NCI-H510A treated with DMSO at 0.1 percent for 48 hours (cell line): ENCODE measurements around the gene ANAPC5.
A peak's percentile ranks its signal among the peaks of the same experiment; 100 is the strongest.
"Not testable (repeated sequence)": the region's sequence is repeated elsewhere in the genome, so short reads cannot be mapped to it uniquely, and the experiment has no call there.

Experiments used
- DNase-seq: peaks from one replicate; lab custom pipeline; 2025; lab: John Stamatoyannopoulos, UW

Gene ANAPC5

DNA sequence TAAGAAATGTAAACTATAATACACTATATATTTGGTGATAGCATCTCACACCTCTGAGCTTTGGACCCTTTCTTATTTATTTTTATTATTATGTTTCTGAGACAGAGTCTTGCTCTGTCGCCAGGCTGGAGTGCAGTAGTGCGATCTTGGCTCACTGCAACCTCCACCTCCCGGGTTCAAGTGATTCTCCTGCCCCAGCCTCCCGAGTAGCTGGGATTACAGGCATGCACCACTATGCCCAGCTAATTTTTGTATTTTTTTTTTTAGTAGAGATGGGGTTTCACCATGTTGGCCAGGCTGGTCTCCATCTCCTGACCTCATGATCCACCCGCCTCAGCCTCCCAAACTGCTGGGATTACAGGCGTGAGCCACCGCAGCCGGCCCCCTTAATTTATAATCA lies 44.8 kb downstream of the ANAPC5 start:
- not testable (repeated sequence) for DNase-seq

DNA sequence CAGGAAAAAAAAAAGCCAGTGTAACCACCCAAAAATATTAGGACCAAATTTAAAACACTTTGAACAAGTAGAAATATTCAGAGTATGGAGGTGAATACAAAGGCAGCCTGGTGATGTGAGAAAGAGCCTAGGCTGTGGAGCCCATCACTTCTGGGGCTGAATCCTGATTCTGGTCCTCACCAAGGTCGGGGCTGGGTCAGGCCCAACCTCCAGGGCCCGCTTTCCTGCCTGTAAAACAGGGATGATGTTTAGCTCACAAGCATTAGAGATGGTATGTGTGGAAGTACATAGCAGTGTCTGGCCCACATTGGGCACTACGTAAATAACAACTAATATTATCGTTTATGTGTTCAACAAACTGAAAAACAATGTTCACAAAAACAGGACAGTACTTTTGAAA lies 47.9 kb downstream of the ANAPC5 start:
- no peak for DNase-seq

DNA sequence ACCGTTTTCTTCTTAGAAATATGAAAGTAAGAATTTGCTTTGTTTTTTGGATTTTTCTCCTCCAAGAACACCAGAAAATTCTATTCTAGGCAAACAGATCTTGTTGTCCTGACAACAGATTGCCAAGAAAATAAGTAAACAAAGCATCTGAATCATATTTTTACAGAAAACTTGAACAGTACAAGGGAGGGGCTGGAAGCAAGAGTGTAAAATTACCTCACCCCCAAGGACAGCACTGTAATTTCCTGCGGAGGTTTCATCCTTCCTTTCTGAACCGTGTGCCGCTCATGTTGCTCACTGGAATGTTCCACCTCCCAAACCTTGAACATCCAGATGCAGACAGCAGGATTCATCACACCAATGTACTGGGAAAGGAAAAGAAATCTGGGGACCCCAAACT lies 50.3 kb downstream of the ANAPC5 start:
- no peak for DNase-seq

DNA sequence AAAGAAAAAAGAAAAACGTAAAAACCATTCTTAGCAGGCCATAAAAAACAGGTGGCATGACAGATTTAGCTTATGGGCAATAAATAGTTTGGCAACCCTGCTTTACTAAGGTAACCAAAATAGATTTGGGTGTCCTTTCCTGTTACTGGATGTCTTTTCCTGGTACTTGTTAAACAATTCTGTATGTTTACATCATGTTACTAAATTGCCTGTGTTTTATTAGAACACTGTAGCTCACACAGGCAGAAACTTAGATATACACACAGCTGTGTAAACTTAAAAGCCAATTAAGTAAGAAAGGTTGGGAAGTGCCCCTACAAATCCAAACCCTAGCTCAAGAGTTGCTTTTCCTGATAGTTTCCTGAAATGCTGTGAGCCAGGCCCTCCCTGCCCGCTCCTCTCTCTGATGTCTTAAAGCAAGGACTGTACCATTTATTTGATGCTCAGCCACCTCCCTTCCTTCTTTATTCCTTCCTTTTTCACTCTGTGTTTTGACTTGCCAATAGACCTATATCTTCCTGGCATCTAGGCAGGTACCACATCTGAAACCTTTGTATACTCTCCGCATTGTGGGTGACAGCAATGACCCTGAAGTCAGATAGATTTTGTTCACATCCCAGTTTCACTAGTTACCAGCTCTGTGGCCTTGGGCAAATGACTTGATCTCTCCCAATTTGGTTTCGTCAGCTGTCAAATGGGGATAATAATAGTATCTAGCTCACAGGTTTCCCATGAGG lies 52.0 kb downstream of the ANAPC5 start:
- DNase-seq: peak; percentile 65

DNA sequence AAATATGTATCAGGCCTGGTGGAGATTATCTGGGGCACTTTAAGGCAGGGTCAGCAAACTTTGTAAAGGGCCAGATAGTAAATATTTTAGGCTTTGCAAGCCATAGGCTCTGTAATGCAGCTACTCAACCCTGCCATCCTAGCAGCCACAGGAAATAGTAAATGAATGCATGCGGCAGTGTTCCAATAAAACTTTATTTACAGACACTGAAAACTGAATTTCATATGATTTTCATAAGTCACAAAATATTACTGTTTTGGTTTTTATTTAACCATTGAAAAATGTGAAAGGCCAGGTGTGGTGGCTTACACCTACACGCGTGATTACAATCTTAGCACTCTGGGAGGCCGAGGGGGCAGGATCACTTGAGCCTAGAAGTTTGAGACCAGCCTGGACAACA lies 52.5 kb downstream of the ANAPC5 start:
- peak; percentile 29 for DNase-seq

DNA sequence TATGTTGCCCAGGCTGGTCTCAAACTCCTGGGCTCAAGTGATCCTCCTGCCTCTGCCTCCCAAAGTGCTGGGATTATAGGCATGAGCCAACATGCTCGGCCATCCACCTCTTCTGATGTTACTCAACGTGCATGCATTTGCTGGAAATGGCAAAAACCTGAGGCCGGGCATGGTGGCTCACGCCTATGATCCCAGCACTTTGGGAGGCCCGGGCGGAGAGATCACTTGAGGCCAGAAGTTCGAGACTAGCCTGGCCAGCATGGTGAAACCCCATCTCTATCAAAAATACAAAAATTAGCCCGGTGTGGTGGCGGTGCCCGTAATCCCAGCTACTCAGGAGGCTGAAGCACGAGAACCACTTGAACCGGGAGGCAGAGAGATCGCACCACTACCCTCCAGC lies 53.8 kb downstream of the ANAPC5 start:
- DNase-seq: not testable (repeated sequence)

DNA sequence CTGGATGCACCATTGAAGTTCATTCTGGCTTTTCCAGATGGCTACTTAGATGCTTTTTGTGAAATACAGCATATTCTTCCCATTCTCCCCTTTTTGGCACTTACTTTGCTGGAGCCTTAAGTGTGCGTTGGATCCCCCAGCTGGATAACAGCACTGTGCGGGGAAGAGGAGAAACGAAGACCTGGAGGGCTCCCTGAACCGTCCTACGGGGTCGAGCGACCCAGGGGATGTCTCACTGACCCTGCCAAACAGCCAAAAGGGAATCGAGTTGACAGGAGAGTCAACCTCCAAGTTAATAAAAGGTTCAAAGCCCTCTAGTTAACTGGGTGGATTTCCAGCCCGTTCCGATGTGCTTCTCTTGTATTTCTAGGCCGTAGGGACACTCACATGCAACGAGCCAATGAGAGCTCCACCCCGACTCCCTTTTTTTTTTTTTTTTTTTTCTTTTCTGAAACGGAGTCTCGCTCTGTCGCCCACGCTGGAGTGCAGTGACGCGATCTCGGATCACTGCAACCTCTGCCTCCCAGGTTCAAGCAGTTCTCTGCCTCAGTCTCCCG lies 54.7 kb downstream of the ANAPC5 start:
- DNase-seq: peak; percentile 76

DNA sequence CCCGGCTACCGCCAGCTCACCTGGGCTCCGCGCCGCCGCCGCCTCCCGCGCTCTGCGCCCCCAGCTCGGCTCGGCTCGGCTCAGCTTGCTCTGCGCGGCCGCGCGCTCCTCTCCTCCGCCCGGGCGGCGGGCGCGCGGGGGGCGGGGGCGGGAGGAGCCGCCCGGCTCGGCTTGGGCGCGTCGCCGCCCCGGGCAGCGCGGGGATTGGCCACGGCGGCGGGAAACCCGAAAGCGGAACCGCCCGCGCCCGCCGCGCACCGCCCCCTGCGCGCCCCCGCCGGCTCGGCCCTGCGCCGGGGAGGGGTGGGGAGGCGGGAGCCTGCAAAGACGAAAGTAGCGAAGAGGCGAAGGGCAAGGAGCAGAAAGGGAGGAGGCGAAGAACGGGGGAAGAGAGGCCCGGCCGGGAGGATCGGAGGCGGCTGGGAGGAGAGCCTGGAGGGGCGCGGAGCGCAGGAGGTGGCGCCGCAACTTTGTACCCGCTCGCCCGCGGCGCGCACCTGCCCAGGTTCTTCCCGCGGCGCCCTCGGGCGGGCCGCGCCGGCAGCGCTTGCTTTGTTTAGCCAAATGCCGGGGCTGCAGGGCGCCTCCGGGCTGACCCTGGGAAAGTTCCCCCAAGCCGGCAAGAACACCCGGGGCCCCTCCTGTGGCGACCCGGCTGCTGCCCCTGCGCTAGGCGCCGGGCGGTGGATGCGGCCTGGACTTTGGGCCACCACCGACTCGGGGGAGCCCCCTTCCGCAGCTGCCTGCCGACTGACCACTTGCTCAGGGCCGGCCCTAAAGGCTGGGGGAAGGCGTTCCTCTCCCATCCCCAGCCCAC lies 55.4 kb downstream of the ANAPC5 start, which contains the start of gene CAMKK2:
CAMKK2 (minus strand) TSS at position 92 of the 817 bp plus-strand sequence. CDS start 22,183 bp downstream, outside the sequence.
- peak; percentile 82 for DNase-seq

DNA sequence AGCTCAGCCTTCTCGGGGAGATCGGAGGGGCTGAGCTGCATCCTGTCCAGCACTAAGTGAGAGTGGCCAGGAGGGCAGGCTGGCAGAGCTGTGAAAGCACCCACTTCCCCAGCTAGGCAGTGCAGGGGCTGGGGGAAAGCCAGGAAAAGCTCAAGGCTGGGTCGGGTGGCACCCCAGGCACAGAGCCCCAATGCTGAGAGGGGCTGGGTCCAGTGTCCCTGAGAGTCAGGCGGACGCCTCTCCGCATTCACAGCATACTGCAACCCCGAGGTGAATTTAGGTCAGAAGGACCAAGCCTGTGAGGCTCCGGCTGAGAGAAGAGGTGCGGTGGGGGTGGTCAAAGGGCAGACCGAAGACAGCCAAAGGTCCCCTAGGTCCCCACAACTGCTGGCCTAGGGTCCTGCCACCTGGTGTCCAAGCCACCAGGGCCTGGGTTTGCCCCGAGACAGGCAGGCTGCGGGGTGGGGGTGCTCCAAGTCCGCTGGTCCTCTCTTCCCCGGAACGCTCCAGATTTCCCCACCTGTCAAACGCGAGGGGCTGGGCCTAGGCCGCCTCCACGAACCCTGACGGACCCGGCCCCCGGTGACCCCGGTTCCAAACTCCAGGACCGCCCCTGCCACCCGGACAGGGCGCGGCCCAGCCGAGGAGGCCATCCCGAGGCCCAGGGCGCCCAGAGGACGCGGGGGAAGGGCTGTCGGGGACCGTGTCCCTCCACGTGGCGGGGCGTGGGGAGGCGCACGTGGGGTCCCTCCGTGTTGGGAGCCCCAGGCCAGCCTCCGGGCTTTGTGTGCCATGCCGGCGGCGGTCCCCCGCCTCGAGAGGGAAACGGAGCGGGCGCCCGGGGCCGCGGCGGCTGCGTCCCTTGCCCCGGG lies 56.2 kb downstream of the ANAPC5 start:
- no peak for DNase-seq

DNA sequence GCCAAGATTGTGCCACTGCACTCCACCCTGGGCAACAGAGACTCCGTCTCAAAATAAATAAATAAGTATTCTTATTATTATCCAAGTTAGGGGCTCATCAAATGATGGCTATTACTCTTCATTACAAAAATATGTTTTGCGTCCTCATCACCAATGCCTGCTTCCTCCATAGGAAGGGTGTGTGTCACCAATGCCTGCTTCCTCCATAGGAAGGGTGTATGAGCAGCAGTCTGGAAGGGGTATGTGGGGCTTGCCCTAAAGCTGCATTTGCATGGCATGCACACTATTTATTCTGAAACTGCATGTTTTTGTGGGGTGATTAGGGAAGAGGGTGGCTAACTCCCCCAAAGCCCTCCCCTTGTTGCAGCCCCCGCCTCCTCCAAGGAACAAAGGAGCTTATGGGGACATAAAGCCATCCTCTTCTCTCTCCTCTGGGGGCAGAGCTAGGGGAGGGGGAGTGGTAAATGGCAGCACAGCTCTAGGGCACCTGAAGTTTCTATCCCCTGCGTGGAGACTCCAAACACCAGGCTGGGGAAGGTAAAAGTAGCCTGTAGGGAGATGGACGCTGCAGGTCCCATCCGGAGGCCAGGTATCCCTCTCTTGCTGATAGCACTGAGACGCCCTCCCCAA lies 57.0 kb downstream of the ANAPC5 start:
- DNase-seq: no peak

DNA sequence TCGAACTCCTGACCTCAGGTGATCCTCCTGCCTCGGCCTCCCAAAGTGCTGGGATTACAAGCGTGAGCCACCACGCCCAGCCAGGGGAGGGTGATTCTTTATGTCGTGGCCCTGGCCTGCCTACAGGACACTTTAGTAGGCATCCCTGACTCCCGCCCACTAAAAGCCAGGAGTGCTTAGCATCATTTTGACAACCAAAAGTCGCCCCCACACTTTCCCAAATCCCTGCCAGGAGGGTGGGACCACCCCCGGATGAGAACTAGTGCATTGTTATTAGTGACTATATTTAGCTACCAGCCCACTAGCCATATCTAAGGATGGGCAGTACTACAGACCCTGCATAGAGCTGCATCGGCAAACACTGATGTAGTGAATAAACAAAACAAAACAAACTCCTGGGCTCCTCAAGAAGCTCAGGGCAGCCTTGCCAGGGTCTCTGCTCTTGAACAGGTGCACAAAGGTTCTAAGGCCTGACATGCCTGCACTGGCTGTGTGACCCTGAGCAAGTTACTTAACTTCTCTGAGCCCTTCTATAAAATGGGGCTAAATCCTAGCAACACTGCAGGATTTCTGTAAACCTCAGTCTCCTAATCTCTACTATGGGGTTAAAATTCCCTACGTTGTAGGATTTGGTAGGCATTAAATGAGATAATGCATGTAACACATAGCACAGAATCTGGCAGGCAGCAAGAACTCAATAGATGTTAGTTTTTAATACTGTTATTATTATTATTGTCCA lies 57.9 kb downstream of the ANAPC5 start:
- no peak for DNase-seq

DNA sequence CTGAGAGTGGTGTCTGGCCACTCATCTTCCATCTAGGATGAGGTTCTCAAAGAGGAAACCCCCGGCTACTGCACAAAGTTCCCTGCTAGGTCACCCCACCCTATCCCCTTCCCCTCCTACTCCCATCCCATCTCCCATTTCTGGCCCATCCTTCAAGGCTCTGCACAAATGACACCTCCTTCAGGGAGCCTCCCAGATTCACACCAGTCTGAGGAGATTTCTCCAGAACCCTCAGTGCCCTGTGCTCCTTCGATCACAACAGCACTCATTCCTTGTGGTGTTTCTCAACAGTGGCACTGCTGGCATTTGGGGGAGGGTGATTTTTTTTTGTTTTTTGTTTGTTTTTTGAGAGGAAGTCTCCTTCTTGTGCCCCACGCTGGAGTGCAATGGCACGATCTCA lies 58.6 kb downstream of the ANAPC5 start:
- DNase-seq: no peak

DNA sequence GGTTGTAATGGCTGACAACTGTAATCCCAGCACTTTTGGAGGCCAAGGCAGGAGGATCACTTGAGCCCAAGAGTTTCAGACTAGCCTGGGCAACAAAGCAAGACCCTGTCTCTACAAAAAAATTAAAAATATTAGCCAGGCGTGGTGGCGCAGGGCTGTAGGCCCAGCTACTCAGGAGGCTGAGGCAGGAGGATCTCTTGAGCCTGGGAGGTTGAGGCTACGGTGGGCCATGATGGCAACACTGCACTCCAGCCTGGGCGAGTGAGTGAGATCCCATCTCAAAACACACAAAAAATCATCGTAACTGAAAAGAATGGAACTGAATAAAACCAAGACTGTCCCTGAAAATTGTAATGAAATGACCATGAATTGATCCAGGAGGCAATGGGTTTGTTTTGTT lies 61.8 kb downstream of the ANAPC5 start:
- no peak for DNase-seq

DNA sequence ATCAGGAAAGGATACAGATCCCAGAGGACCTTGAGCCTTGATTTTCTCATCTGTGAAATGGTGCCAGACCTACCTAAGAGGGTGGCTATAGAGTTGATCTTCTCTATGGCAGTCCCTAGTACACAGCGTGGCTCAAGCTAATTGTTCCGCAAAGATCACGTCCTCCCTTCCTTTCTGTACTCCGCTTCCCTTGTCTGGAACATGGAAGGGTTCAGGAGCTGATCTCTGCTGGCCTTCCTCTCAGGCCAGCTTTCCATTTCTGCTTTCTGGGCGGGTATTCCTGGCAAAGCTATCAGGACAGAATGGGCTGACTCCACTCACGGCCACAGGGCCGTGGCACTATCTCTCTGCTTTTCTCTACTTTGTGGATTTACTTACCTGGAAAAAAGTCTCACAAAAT lies 62.2 kb downstream of the ANAPC5 start:
- no peak for DNase-seq

DNA sequence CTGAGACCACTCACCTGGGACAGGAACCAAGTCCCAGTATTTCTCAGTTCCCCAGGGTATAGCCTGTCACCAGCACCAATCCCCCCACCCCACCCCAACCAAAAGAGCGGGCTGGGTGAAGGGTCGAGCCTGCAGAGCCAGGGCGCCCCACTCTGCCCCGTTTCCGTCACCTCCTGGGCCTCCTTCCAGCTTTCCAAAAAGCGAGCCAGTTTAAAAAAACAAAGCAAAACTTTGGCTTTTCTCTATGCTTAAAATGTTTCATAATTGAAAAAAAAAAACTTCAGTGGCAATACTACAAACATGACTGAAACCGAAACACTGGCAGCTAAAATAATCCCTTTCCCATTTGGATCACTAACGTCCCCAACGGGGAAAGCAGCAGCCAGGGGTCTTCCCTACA lies 63.2 kb downstream of the ANAPC5 start:
- DNase-seq: no peak

DNA sequence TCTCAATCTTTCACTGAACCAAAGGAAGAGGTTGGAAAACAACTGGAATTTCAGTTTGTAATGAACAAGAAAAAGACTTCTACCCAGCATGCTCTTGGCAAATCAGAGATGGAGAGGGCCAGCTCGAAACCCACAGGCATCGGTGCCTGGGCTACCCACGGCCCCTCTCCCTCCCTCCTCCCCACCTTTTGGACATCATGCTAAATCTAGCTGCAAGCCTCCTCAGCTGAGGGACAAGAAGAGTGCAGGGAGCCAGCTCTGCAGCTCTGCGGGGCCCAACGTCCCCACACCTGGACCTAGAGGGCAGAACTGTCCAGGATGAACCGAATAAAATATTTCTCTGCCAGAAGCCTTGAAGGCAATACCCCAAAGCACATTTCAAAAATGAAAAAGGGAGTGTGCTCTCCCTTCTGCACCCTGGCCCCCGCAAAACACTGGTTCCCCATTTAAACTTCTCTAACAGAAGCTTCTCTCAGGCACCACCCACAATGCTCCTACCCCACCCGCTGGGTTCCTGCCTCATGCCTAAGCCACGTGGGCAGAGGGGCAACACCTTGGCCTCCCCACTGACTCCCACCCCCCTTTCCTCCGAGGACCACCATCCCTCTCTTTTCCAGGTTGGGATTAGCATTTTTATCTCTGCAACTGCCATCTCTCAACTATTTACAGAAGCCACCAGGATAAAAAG lies 63.9 kb downstream of the ANAPC5 start:
- no peak for DNase-seq

DNA sequence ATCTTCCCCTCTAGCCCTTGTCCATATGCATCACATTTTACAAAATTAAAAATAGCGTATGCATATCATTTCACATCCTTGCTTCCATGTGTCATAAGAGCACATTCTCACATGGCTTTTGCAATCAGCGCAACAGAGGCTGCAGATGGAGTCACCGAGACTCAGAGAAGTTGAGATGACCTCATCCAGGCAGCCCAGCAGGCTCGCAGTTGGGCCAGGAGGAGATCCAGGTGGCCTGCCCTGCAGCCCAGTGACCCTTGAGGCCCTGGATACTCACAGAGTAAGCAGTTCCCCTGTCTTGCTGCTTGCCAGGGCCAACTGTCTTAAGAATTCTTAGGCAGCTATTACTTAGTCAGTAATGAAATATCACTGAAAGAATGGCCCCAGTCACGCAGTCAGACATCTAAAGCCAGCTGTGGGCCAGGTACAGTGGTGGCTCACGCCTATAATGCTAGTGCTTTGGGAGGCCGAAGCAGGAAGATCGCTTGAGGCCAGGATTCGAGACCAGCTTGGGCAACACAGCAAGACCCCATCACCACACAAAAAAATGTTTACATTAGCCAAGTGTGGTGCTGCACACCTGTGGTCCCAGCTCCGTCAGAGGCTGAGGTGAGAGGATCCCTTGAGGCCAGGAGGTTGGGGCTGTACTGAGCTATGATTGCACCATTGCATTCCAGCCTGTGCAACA lies 64.8 kb downstream of the ANAPC5 start:
- DNase-seq: no peak

DNA sequence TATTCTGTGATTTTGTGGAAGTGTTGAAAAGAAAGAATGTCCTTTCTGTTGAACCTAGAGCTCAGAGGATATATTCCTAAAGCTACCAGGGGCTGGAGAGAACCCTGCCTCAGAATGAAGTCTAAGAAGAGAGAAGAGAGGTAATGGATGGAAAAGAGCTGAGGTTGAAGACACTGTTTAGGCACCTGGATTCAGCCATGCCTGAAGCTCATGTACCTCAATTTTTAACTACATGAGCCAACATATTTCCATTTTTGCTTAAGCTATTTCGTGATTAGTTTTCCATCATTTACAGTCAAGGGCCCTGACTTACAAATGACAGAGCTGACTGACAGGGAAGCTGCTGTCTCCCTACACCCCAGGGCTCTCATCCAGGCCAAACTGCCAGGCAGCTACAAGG lies 66.4 kb downstream of the ANAPC5 start:
- DNase-seq: no peak

DNA sequence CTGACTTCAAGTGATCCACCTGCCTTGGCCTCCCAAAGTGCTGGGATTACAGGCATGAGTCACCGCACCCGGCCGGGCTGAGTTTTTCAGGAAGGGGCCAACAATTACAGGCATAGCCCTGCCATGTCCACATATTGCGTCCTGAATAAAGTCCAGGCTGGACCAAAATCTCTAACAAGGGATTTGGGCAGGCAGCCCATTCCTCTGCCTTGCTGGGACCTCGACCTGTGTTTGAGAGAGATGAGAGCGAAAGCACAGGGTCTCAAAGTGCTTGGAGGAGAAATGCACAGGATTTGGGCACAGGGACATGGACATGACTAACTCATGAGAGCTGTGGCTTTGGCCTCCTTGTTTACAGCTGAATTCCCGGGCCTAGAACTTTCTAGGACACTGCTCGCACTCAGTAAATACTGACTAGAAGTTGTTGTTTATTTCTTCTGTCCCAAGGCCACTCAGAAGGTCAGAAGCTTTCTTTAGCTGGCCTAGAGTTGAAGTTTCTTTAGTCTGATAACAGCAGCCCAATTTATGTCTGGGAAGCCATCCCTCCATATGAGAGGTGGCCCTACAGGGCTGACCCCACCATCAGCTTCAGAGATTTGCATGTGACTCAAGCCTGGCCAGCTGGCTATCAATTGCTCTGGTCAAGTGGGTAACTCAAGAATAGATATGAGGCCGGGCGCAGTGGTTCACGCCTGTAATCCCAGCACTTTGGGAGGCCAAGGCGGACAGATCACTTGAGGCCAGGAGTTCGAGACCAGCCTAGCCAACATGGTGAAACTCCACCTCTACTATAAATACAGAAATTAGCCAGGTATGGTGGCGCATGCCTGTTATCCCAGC lies 67.4 kb downstream of the ANAPC5 start:
- no peak for DNase-seq
